Measurements from ENCODE around the gene ZNF267. TPM values are rescaled to one million over a fixed set of nuclear protein-coding genes. Genes with fewer than 3 reads are reported as not detected.

Gene ZNF267
- 16.2 and 16.3 TPM in 2 replicates for total RNA-seq

GRCh38 chr16:31873556-31874365 lies at the start of gene ZNF267:
TSS of gene ZNF267 (plus strand) at chr16:31873807. CDS start at chr16:31873967, 160 bp downstream.

